Coronary artery (tissue), 2 donors: ENCODE data around the gene MYCBP2.

Source experiments
- DNase-seq: peaks from one replicate; pipeline ENCODE4 v3.0.0-alpha.2; 2017; ENCODE audit warnings: low spot score
- H3K27ac ChIP-seq, 2 donors: fragments of 200-600 bp; sonication (generic); one replicate each; pipeline ENCODE4 v1.5.1; 2016 to 2019
- H3K4me3 ChIP-seq: fragments of 200-600 bp; sonication (generic); 2 replicates; pipeline ENCODE4 v1.5.1; 2016; ENCODE audit warnings: mild to moderate bottlenecking, moderate library complexity
- CTCF ChIP-seq: fragments of 200-600 bp; sonication (generic); IDR thresholded peaks from one replicate; pipeline ENCODE4 v1.5.1; 2019; ENCODE audit warnings: antibody characterized with exemption

Gene MYCBP2

DNA sequence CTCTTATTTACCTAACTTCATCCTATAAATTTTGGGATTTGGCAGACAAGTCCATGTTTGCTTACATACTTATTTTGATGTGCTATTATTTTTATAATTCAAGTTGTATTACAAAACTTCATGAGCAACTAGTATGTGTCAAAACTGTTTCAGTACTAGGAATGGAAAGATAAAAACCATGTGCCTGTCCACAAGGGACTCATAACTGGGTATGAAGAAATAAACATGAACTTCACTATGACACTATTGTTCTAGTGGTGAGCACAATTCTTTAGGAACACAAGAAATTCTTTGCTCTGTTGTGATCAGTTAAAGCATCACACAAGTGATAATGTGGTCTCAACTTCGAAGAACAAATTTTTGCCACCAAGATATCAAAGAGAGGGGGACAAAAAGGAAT is 202.5 kb downstream of the MYCBP2 start:
- no peak for DNase-seq
- Histone ChIP-seq H3K27ac (no peak overlapping the region), H3K4me3 (no peak overlapping the region)
- TF ChIP-seq CTCF, result no peak

DNA sequence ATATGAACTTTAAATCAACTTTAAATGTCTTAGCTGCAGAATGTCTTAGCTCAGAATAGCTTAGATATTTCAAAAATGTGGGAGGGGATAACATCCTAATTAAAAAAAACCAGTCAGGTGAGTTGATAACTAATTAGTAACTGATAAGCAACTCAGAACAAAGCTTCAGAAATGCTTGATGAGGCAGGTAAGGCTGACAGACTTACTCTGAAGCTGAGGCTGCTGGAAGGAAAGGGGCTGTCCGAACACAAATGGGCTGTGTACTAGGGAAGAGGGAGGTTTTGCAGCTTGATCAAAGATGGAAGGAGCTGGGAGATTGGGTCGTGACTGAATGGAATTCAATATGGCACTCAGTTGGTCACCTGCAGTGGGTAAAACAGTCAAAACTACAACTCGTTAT is 208.8 kb downstream of the MYCBP2 start:
- TF ChIP-seq CTCF, result no peak

DNA sequence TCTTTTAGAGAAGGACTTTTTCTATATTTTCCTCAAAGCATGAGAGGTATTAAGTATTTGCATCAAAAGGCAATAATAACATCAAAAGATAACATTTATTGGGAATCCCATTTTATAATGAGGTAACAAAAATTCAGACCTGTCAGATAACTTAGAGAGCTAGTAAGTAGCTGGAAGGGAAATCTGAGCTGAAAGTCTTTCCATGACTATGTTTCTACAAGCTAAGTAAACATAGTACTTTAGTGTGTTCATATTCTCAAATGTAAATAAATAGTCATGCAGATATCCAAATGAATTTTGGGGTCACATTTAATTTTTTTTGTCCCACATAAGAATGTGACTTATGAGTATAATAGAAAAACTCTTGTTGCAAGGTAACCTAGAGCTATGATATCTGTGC is 212.6 kb downstream of the MYCBP2 start:
- Histone ChIP-seq H3K4me3 (no peak overlapping the region), H3K27ac (no peak overlapping the region)
- DNase-seq, result no peak
- no peak for TF ChIP-seq CTCF

More for the DNA sequence above, 208.8 kb downstream of the MYCBP2 start:
- no peak overlapping the region for H3K27ac ChIP-seq
- H3K4me3 ChIP-seq, result no peak overlapping the region
- DNase-seq, result no peak

- TF ChIP-seq CTCF, result no peak
- Histone ChIP-seq H3K27ac (no peak overlapping the region), H3K4me3 (no peak overlapping the region)
- DNase-seq, result no peak
These were observed 213.4 kb downstream of the MYCBP2 start for GRCh38 chr13:77113496-77113895.

GRCh38 chr13:77105051-77105450 is 221.8 kb downstream of the MYCBP2 start:
- H3K4me3 ChIP-seq, result no peak overlapping the region
- TF ChIP-seq CTCF, result no peak
- DNase-seq, result no peak
- no peak overlapping the region for H3K27ac ChIP-seq

GRCh38 chr13:77099415-77099814 is 227.5 kb downstream of the MYCBP2 start:
- Histone ChIP-seq H3K4me3 (no peak overlapping the region), H3K27ac (no peak overlapping the region)
- no peak for TF ChIP-seq CTCF
- DNase-seq, result no peak

DNA sequence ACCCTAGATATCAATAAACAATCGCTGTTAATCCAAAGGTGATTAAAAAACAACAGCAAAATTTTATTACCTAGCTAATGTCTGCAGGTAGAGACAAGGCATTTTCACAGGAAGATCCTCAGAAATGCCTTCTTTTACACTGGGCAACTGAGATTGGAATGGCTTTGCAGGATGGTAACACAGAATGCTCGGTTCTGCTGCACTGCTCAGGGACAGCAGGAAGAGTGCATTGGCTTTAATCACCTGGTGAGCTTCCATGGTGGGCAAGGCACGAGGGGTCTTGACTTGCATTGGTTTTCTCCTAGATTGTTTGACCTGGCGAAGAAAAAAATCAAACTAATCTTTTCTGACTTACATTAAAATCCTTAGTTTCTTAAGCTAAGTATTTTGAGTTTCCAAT is 231.6 kb downstream of the MYCBP2 start:
- Histone ChIP-seq H3K4me3 (no peak overlapping the region), H3K27ac (no peak overlapping the region)
- DNase-seq, result no peak
- TF ChIP-seq CTCF, result no peak
